Lower lobe of right lung (tissue), 2 donors: ENCODE data around the gene PRPS2. TPM values are rescaled to one million over a fixed set of nuclear protein-coding genes. Genes with fewer than 3 reads are reported as not detected.

ENCODE experiments used
- ATAC-seq, 2 donors: fragments of 200-7000 bp; cut with Tn5 transposase; one replicate each; pipeline ENCODE4 v1.9.1; 2020 to 2022; ENCODE audit warnings: mild to moderate bottlenecking in 2 of 2, moderate library complexity in 2 of 2
- DNase-seq: peaks from one replicate; pipeline ENCODE4 v3.0.0-alpha.2; 2020
- H3K27ac ChIP-seq: fragments of 200-600 bp; one replicate; pipeline ENCODE4 v1.8.0; 2022
- H3K27me3 ChIP-seq: fragments of 200-600 bp; one replicate; pipeline ENCODE4 v1.8.0; 2022; ENCODE audit warnings: low read depth
- H3K36me3 ChIP-seq: fragments of 200-600 bp; one replicate; pipeline ENCODE4 v1.8.0; 2022; ENCODE audit warnings: mild to moderate bottlenecking
- H3K4me1 ChIP-seq: fragments of 200-600 bp; one replicate; pipeline ENCODE4 v1.8.0; 2022
- H3K4me3 ChIP-seq: fragments of 200-600 bp; one replicate; pipeline ENCODE4 v1.8.0; 2022; ENCODE audit warnings: mild to moderate bottlenecking
- H3K9me3 ChIP-seq: fragments of 200-600 bp; one replicate; pipeline ENCODE4 v1.8.0; 2022
- CTCF ChIP-seq: fragments of 200-600 bp; IDR thresholded peaks from one replicate; pipeline ENCODE4 v1.8.0; 2022; ENCODE audit warnings: antibody characterized with exemption, mild to moderate bottlenecking
- intact Hi-C: fragments of 100-400 bp; cut with DNase I; formaldehyde crosslinking; loops from one replicate; pipeline ENCODE4 v1.11.0; 2022
- total RNA-seq: library from RNA; stranded (reverse); fragmentation: NEBNext Ultra II Directional; extraction: Animal tissue kit (Norgen Biotek cat#: 25700); gene quantifications from one replicate; pipeline ENCODE4 v1.2.1, GENCODE V29; 2021
- donor health status: DM: no; HTN: yes; CAD: no; lungs with severe emphysema.

The PRPS2 gene
- total RNA-seq, 1 donor from 2014 or later: 26.3 TPM

DNA sequence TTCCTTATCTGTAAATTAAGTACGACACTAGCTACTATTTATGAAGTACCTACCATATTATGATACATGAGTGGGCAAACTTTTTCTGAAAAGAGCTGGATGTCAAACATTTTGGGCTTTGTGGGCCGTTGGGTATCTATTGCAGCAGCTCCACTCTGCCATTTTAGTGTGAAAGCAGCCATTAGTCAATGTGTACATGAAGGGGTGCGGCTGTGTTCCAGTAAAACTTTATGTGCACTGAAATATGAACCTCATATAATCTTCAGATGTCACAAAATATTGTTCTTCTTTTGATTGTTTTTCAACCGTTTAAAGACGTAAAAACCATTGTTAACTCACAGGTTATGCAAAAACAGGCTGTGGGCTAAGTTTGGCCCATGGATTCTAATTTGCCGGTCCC, 14.1 kb downstream of the PRPS2 start:
- Histone ChIP-seq H3K4me3 (no peak overlapping the region), H3K4me1 (no peaks in the 10 kb centered on the region), H3K27me3 (no peaks in the 10 kb centered on the region), H3K36me3 (peaks cover 3% of the 10 kb centered on the region), H3K27ac (no peak overlapping the region), H3K9me3 (no peaks in the 10 kb centered on the region)
- intact Hi-C loops: no loop called here
- no peak for TF ChIP-seq CTCF
- ATAC-seq (no peak), DNase-seq (no peak)

DNA sequence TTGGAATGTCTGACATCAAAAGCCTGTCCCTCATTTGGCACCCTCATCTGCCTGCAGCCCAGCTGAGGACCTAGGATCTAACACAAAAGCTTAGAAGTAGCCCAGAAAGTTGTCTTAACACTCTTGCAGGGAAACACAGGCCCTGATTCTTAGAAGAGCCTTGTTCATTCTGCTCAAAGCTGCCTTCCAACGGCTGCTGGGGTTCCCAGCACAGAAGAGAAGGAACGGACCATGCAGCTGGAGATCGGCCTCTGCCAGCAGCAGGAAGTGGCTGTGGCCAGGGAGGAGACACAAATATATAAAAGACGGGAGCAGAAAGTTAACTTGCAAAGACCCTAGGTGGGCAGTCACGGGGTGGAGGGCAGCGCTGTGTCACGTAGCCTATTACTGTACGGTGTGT, 20.4 kb downstream of the PRPS2 start:
- DNase-seq (no peak), ATAC-seq (no peak)
- Histone ChIP-seq H3K4me1 (no peaks in the 10 kb centered on the region), H3K27me3 (no peaks in the 10 kb centered on the region), H3K4me3 (no peak overlapping the region), H3K36me3 (no peaks in the 10 kb centered on the region), H3K27ac (no peak overlapping the region), H3K9me3 (no peaks in the 10 kb centered on the region)
- no peak for TF ChIP-seq CTCF
- intact Hi-C loops: no loop called here

- ATAC-seq (peak in 1 of 2 donors; percentile 59), DNase-seq (no peak)
Observed at GRCh38 chrX:12814420-12814819, 23.2 kb downstream of the PRPS2 start.

DNA sequence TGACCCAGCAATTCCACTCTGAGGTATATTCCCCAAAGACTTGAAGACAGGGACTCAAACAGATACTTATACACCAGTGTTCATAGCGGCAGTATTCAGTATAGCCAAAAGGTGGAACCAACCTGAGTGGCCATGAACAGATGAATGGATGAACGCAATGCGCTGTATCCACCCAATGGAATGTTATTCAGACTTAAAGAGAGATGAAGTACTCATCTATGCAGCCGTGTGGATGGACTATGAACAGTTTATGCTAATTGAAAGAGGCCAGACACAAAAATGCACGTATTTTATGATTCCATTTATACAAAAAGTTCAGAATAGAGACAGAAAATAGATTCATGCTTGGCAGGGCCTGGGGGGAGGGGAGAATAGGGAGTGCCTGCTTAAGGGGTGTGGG, 26.3 kb downstream of the PRPS2 start:
- no peak for ATAC-seq
- intact Hi-C loops: no loop called here

More at GRCh38 chrX:12814420-12814819, 23.2 kb downstream of the PRPS2 start:
- no peaks in the 10 kb centered on the region for H3K4me1 ChIP-seq
- no peak overlapping the region for H3K27ac ChIP-seq
- H3K9me3 ChIP-seq: no peaks in the 10 kb centered on the region
- intact Hi-C loops: no loop called here
- no peaks in the 10 kb centered on the region for H3K27me3 ChIP-seq
- H3K36me3 ChIP-seq: no peaks in the 10 kb centered on the region
- H3K4me3 ChIP-seq: no peak overlapping the region
- peak; percentile 38 for TF ChIP-seq CTCF

GRCh38 chrX:12819222-12819621, 28.0 kb downstream of the PRPS2 start:
- Histone ChIP-seq H3K36me3 (peaks cover 13% of the 10 kb centered on the region), H3K27me3 (no peaks in the 10 kb centered on the region), H3K4me3 (no peak overlapping the region), H3K9me3 (no peaks in the 10 kb centered on the region), H3K4me1 (no peaks in the 10 kb centered on the region), H3K27ac (no peak overlapping the region)
- ATAC-seq: no peak
- intact Hi-C loops: no loop called here
- no peak for TF ChIP-seq CTCF
- no peak for DNase-seq

More for the DNA sequence above, 26.3 kb downstream of the PRPS2 start:
- no peak for DNase-seq
- H3K4me3 ChIP-seq: no peak overlapping the region
- H3K4me1 ChIP-seq: no peaks in the 10 kb centered on the region
- no peak for TF ChIP-seq CTCF
- H3K36me3 ChIP-seq: peaks cover 13% of the 10 kb centered on the region
- H3K27ac ChIP-seq: no peak overlapping the region
- H3K27me3 ChIP-seq: no peaks in the 10 kb centered on the region
- no peaks in the 10 kb centered on the region for H3K9me3 ChIP-seq

- no peak overlapping the region for H3K4me3 ChIP-seq
- no peak for TF ChIP-seq CTCF
Observed at GRCh38 chrX:12820737-12821136, 29.5 kb downstream of the PRPS2 start.

More at GRCh38 chrX:12820737-12821136, 29.5 kb downstream of the PRPS2 start:
- H3K36me3 ChIP-seq: peaks cover 13% of the 10 kb centered on the region
- intact Hi-C loops: no loop called here
- no peak overlapping the region for H3K27ac ChIP-seq
- no peaks in the 10 kb centered on the region for H3K4me1 ChIP-seq
- H3K9me3 ChIP-seq: no peaks in the 10 kb centered on the region
- H3K27me3 ChIP-seq: no peaks in the 10 kb centered on the region
- no peak for DNase-seq
- no peak for ATAC-seq
